A549 (cell line): ENCODE data around the gene CD53. TPM values are rescaled to one million over a fixed set of nuclear protein-coding genes. Genes with fewer than 3 reads are reported as not detected.

Experiments
- ATAC-seq, 2 experiments: fragments of 200-7000 bp in 1 of 2; fragments of >200 bp in 1 of 2; cut with Nextera tagmentation in 1 of 2; cut with Tn5 transposase in 1 of 2; 3 replicates each; pipeline versions ENCODE4 v1.8.0 to v1.9.1; 2018 to 2020; ENCODE audit warnings: mild to moderate bottlenecking in 1 of 2, moderate library complexity in 1 of 2
- CTCF ChIA-PET: fragments of 300-600 bp; sonication (Branson Sonifier 250); formaldehyde crosslinking; extraction: SDS; loops from one replicate; lab custom pipeline; 2021; ENCODE audit warnings: antibody characterized with exemption, inconsistent platforms; lab: Yijun Ruan, JAX
- POLR2A ChIA-PET: fragments of 350-600 bp; formaldehyde crosslinking; extraction: SDS; loops from one replicate; lab custom pipeline; 2021; ENCODE audit warnings: antibody characterized with exemption, inconsistent platforms; lab: Yijun Ruan, JAX
- DNase-seq, 2 experiments: peaks; one replicate each; pipeline versions ENCODE4 v3.0.0 to v3.0.0-alpha.2; 2011 to 2016; ENCODE audit warnings: low read depth in 1 of 2, low spot score in 1 of 2
- FAIRE-seq: peaks from 2 replicates; lab custom pipeline; 2011; peaks lifted over from hg19 to GRCh38; lab: Jason Lieb, UNC
- H3K27ac ChIP-seq, 2 experiments: fragments of >200 bp; sonication (Bioruptor Twin); formaldehyde crosslinking; 3 replicates each; pipeline ENCODE4 v1.5.1; 2016 to 2017
- H3K4me1 ChIP-seq: fragments of >200 bp; sonication (Bioruptor Twin); formaldehyde crosslinking; 3 replicates; pipeline ENCODE4 v1.6.1; 2016
- H3K4me2 ChIP-seq: fragments of >200 bp; sonication (Bioruptor Twin); formaldehyde crosslinking; 3 replicates; pipeline ENCODE4 v1.6.1; 2016
- H3K4me3 ChIP-seq: fragments of >200 bp; sonication (Bioruptor Twin); formaldehyde crosslinking; 3 replicates; pipeline ENCODE4 v1.5.1; 2016
- H3K9me3 ChIP-seq: fragments of >200 bp; sonication (Bioruptor Twin); formaldehyde crosslinking; 3 replicates; pipeline ENCODE4 v1.6.1; 2016
- ATOH8 ChIP-seq: fragments of 250-450 bp; sonication (Bioruptor Pico); IDR thresholded peaks from 2 replicates; pipeline ENCODE4 v1.5.0; 2020; ENCODE audit warnings: low read depth, mild to moderate bottlenecking, moderate library complexity
- BCL3 ChIP-seq: fragments of >200 bp; sonication (Bioruptor Twin); formaldehyde crosslinking; IDR thresholded peaks from 3 replicates; pipeline ENCODE4 v1.6.1; 2016
- BHLHE40 ChIP-seq: IDR thresholded peaks from 2 replicates; pipeline ENCODE4 v1.6.1; 2012; ENCODE audit warnings: low read depth, low read length, inconsistent platforms
- CBX2 ChIP-seq: fragments of 200-600 bp; sonication (generic); IDR thresholded peaks from 2 replicates; pipeline ENCODE4 v1.6.1; 2016; ENCODE audit warnings: low read depth, mild to moderate bottlenecking, borderline replicate concordance
- CBX8 ChIP-seq: fragments of 200-600 bp; sonication (generic); IDR thresholded peaks from 2 replicates; pipeline ENCODE4 v1.6.1; 2016
- CEBPB ChIP-seq, 2 experiments: fragments of >200 bp in 1 of 2; sonication (Bioruptor Twin) in 1 of 2; formaldehyde crosslinking in 1 of 2; IDR thresholded peaks; 2 replicates each; pipeline ENCODE4 v1.6.1; 2012 to 2016
- CHD4 ChIP-seq: fragments of 200-600 bp; sonication (generic); IDR thresholded peaks from 2 replicates; pipeline ENCODE4 v1.6.1; 2016; ENCODE audit warnings: antibody characterized with exemption, mild to moderate bottlenecking, borderline replicate concordance
- EHF ChIP-seq: fragments of 250-450 bp; sonication (Bioruptor Pico); IDR thresholded peaks from 2 replicates; pipeline ENCODE4 v1.5.0; 2020; ENCODE audit warnings: mild to moderate bottlenecking
- FOXS1 ChIP-seq: fragments of 250-450 bp; sonication (Bioruptor Pico); IDR thresholded peaks from 2 replicates; pipeline ENCODE4 v1.5.0; 2020; ENCODE audit warnings: mild to moderate bottlenecking, moderate library complexity
- HDAC2 ChIP-seq: fragments of 200-600 bp; sonication (generic); IDR thresholded peaks from 2 replicates; pipeline ENCODE4 v1.6.1; 2016
- HEYL ChIP-seq: fragments of 250-450 bp; sonication (Bioruptor Pico); IDR thresholded peaks from 2 replicates; pipeline ENCODE4 v1.8.0; 2021; ENCODE audit warnings: mild to moderate bottlenecking, moderate library complexity
- HMGXB4 ChIP-seq: fragments of 250-450 bp; sonication (Bioruptor Pico); IDR thresholded peaks from 2 replicates; pipeline ENCODE4 v1.5.0; 2021; ENCODE audit warnings: mild to moderate bottlenecking, moderate library complexity, borderline replicate concordance
- HOXA7 ChIP-seq: fragments of 250-450 bp; sonication (Bioruptor Pico); IDR thresholded peaks from 2 replicates; pipeline ENCODE4 v1.5.0; 2020; ENCODE audit warnings: mild to moderate bottlenecking, moderate library complexity
- JUN ChIP-seq, 2 experiments: fragments of >200 bp; sonication (Bioruptor Twin); formaldehyde crosslinking; IDR thresholded peaks; 2 replicates in 1 of 2; 3 replicates in 1 of 2; pipeline ENCODE4 v1.6.1; 2016 to 2017
- MAFK ChIP-seq: fragments of 450-650 bp; IDR thresholded peaks from 2 replicates; pipeline ENCODE4 v1.6.1; 2014; ENCODE audit not compliant: partially characterized antibody
- NFE2L2 ChIP-seq: fragments of 150-350 bp; conservative IDR thresholded peaks from 2 replicates; pipeline ENCODE4 v1.6.1; 2014; ENCODE audit warnings: low read length
- NR3C1 ChIP-seq: fragments of >200 bp; sonication (Bioruptor Twin); formaldehyde crosslinking; IDR thresholded peaks from 3 replicates; pipeline ENCODE4 v1.6.1; 2017
- PHF8 ChIP-seq: fragments of 200-600 bp; sonication (generic); IDR thresholded peaks from 2 replicates; pipeline ENCODE4 v1.6.1; 2016; ENCODE audit warnings: low read depth, mild to moderate bottlenecking, antibody characterized with exemption, moderate library complexity, borderline replicate concordance
- RAD21 ChIP-seq, 2 experiments: fragments of >200 bp in 1 of 2; sonication (Bioruptor Twin) in 1 of 2; formaldehyde crosslinking in 1 of 2; IDR thresholded peaks in 1 of 2; conservative IDR thresholded peaks in 1 of 2; 2 replicates in 1 of 2; 3 replicates in 1 of 2; pipeline ENCODE4 v1.6.1; 2012 to 2018; ENCODE audit warnings: inconsistent platforms in 1 of 2
- RARB ChIP-seq: fragments of 250-450 bp; sonication (Bioruptor Pico); IDR thresholded peaks from 2 replicates; pipeline ENCODE4 v1.8.0; 2021; ENCODE audit warnings: mild to moderate bottlenecking, moderate library complexity
- RNF2 ChIP-seq: fragments of 200-600 bp; sonication (generic); IDR thresholded peaks from 2 replicates; pipeline ENCODE4 v1.6.1; 2016; ENCODE audit warnings: low read depth, mild to moderate bottlenecking, antibody characterized with exemption, moderate library complexity, borderline replicate concordance
- USF2 ChIP-seq: fragments of 450-650 bp; IDR thresholded peaks from 2 replicates; pipeline ENCODE4 v1.6.1; 2014; ENCODE audit warnings: antibody characterized with exemption
- WGBS: methylation state at CpG from one replicate; pipeline ENCODE4 v1.1.6; 2017; ENCODE audit errors: missing lambda C conversion rate; 5-methylcytosine and 5-hydroxymethylcytosine counted together
- polyA plus RNA-seq, 4 experiments: library from polyadenylated mRNA; depleted of rRNA in 3 of 4; stranded (reverse); fragments of >200 nt; fragmentation: RNase III in 1 of 4; extraction: RNeasy Plus Mini Kit Qiagen cat#74134 plus additional on column Dnase treatment in 1 of 4; gene quantifications; 2 replicates in 3 of 4; 3 replicates in 1 of 4; pipeline ENCODE4 v1.2.3, GENCODE V29; 2011 to 2017

The CD53 gene
- polyA plus RNA-seq, 2 of the 4 experiments (the other 2 are of a cell fraction): not detected

GRCh38 chr1:110878993-110879392 is 6.0 kb downstream of the CD53 start:
- FAIRE-seq: no peak
- TF ChIP-seq FOXS1 (CRISPR knock-in tag): no peak
- no peak for TF ChIP-seq CBX8
- TF ChIP-seq USF2: no peak
- TF ChIP-seq RAD21 (conservative IDR thresholded peaks at IDR 0.05 in 1 of 2, IDR thresholded peaks at IDR 0.05 in 1 of 2): no peak
- TF ChIP-seq HDAC2: no peak
- TF ChIP-seq JUN (IDR thresholded peaks at IDR 0.05): no peak
- no peak for TF ChIP-seq CEBPB (IDR thresholded peaks at IDR 0.05)
- no peak for TF ChIP-seq NFE2L2
- no peak for TF ChIP-seq EHF (CRISPR knock-in tag)
- TF ChIP-seq NR3C1: no peak
- WGBS: 58% methylated on average over 3 of the region's 3 CpGs
- H3K9me3 ChIP-seq: no peaks in the 10 kb centered on the region
- no peak overlapping the region for H3K4me2 ChIP-seq
- no peak for ATAC-seq
- no peak overlapping the region for H3K4me3 ChIP-seq
- POLR2A ChIA-PET: no interaction called here
- H3K27ac ChIP-seq: no peak overlapping the region
- DNase-seq: no peak
- H3K4me1 ChIP-seq: no peaks in the 10 kb centered on the region
- CTCF ChIA-PET: no interaction called here

GRCh38 chr1:110879758-110880606 is 7.0 kb downstream of the CD53 start:
- Histone ChIP-seq H3K9me3 (no peaks in the 10 kb centered on the region), H3K4me2 (no peak overlapping the region), H3K27ac (no peak overlapping the region), H3K4me1 (no peaks in the 10 kb centered on the region)
- WGBS: 26% methylated on average over 7 of the region's 7 CpGs
- FAIRE-seq: no peak
- ATAC-seq: no peak
- CTCF ChIA-PET: no interaction called here
- TF ChIP-seq BCL3 (no peak), HMGXB4 (CRISPR knock-in tag) (no peak), CBX2 (no peak), BHLHE40 (no peak), ATOH8 (CRISPR knock-in tag) (no peak), RNF2 (no peak), CHD4 (no peak), HOXA7 (CRISPR knock-in tag) (no peak), HEYL (no peak), RARB (no peak), PHF8 (no peak), MAFK (no peak)
- TF ChIP-seq, all 56 proteins: peak for 0
- no peak overlapping the region for H3K4me3 ChIP-seq
- POLR2A ChIA-PET: no interaction called here
- no peak for DNase-seq
